ENCODE data around the gene TMIGD3.

TMIGD3 gene

GRCh38 chr1:111507411-111508201, 4.2 kb upstream of the TMIGD3 start:
- peak; percentile 67 for DNase-seq

- no peak for DNase-seq
These were observed 3.1 kb upstream of the TMIGD3 start for GRCh38 chr1:111506561-111506960.

- DNase-seq = no peak
These were observed 2.2 kb upstream of the TMIGD3 start for GRCh38 chr1:111505641-111506119.

- DNase-seq = no peak
These were observed 664 bp upstream of the TMIGD3 start for GRCh38 chr1:111504097-111504496.

- no peak for DNase-seq
These were observed 1.8 kb downstream of the TMIGD3 start for GRCh38 chr1:111501645-111502044.

GRCh38 chr1:111499026-111499785, 4.2 kb downstream of the TMIGD3 start:
- DNase-seq = no peak

- DNase-seq = no peak
These were observed 5.8 kb downstream of the TMIGD3 start for GRCh38 chr1:111497592-111497991.

GRCh38 chr1:111496398-111496797, 7.0 kb downstream of the TMIGD3 start:
- DNase-seq = no peak

- DNase-seq = no peak
These were observed 12.4 kb downstream of the TMIGD3 start for GRCh38 chr1:111491070-111491469.

GRCh38 chr1:111490220-111490619, 13.2 kb downstream of the TMIGD3 start:
- no peak for DNase-seq

GRCh38 chr1:111489604-111490003, 13.8 kb downstream of the TMIGD3 start:
- DNase-seq = no peak

- no peak for DNase-seq
These were observed 14.8 kb downstream of the TMIGD3 start for GRCh38 chr1:111488669-111489068.

GRCh38 chr1:111487133-111487532, 16.3 kb downstream of the TMIGD3 start:
- no peak for DNase-seq

GRCh38 chr1:111486431-111486830, 17.0 kb downstream of the TMIGD3 start:
- no peak for DNase-seq

- no peak for DNase-seq
These were observed 18.9 kb downstream of the TMIGD3 start for GRCh38 chr1:111484391-111485026.

- DNase-seq = no peak
These were observed 19.6 kb downstream of the TMIGD3 start for GRCh38 chr1:111483876-111484275.

GRCh38 chr1:111483166-111483565, 20.3 kb downstream of the TMIGD3 start:
- DNase-seq = no peak

- DNase-seq = peak; percentile 49
These were observed 21.8 kb downstream of the TMIGD3 start for GRCh38 chr1:111481387-111482221.

- no peak for DNase-seq
These were observed 22.8 kb downstream of the TMIGD3 start for GRCh38 chr1:111480674-111481073.

GRCh38 chr1:111476761-111477309, 26.6 kb downstream of the TMIGD3 start:
- DNase-seq = no peak

- no peak for DNase-seq
These were observed 27.2 kb downstream of the TMIGD3 start for GRCh38 chr1:111476214-111476613.

- no peak for DNase-seq
These were observed 27.7 kb downstream of the TMIGD3 start for GRCh38 chr1:111475701-111476100.
